Glutamatergic neuron (in vitro differentiated cells): ENCODE measurements around the gene MPI. TPM values are rescaled to one million over a fixed set of nuclear protein-coding genes. Genes with fewer than 3 reads are reported as not detected.
"Not testable (repeated sequence)": the region's sequence is repeated elsewhere in the genome, so short reads cannot be mapped to it uniquely, and the experiment has no call there.

Experiments
- DNase-seq: peaks from one replicate; pipeline ENCODE4 v3.0.0; 2022
- H3K27ac Mint-ChIP-seq: one replicate; pipeline ENCODE4 v1.8.0; 2020; ENCODE audit warnings: mild to moderate bottlenecking, mixed read lengths, inconsistent platforms; ENCODE audit not compliant: unreplicated experiment
- H3K27me3 Mint-ChIP-seq: one replicate; pipeline ENCODE4 v1.8.0; 2020; ENCODE audit warnings: mild to moderate bottlenecking, moderate library complexity, mixed read lengths, inconsistent platforms; ENCODE audit not compliant: unreplicated experiment
- H3K36me3 Mint-ChIP-seq: one replicate; pipeline ENCODE4 v1.8.0; 2020; ENCODE audit warnings: mild to moderate bottlenecking, mixed read lengths, inconsistent platforms; ENCODE audit not compliant: unreplicated experiment
- H3K4me1 Mint-ChIP-seq: one replicate; pipeline ENCODE4 v1.8.0; 2020; ENCODE audit warnings: mild to moderate bottlenecking, low read depth, mixed read lengths, inconsistent platforms; ENCODE audit not compliant: unreplicated experiment
- H3K4me3 Mint-ChIP-seq: one replicate; pipeline ENCODE4 v1.8.0; 2020; ENCODE audit warnings: mild to moderate bottlenecking, mixed read lengths, inconsistent platforms; ENCODE audit not compliant: unreplicated experiment
- H3K9me3 Mint-ChIP-seq: one replicate; pipeline ENCODE4 v1.8.0; 2020; ENCODE audit warnings: mild to moderate bottlenecking, moderate library complexity, mixed read lengths, inconsistent platforms; ENCODE audit not compliant: unreplicated experiment
- total RNA-seq: library from RNA; stranded (reverse); fragmentation: NEBNext Ultra II Directional; extraction: Animal tissue kit (Norgen Biotek cat#: 25700); gene quantifications from one replicate; pipeline ENCODE4 v1.2.1, GENCODE V29; 2021; ENCODE audit not compliant: unreplicated experiment
- TF ChIP-seq, protein P1 (sequence below): fragments of 200-600 bp; sonication (generic); IDR thresholded peaks from one replicate; pipeline ENCODE4 v1.5.0; 2021; ENCODE audit not compliant: partially characterized antibody, unreplicated experiment

MPI gene
- total RNA-seq, 1 donor from 2014 or later = 33.1 TPM

DNA sequence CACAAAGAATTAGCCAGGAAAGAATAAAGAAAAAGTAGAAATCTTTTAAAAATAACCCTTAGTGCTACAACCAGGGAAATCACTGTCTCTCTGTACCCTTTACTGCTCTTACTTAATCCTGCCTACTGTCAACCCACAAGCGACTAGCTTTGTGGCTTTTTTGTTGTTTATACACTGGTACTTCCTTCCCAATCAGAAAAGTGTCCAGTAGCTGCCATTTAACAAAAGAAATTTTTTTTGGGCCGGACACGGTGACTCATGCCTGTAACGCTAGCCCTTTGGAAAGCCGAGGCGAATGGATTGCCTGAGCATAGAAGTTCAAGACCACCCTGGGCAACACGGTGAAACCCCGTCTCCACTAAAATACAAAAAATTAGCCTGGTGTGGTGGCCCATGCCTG is 30.6 kb downstream of the MPI start:
- TF ChIP-seq, protein P1, sequence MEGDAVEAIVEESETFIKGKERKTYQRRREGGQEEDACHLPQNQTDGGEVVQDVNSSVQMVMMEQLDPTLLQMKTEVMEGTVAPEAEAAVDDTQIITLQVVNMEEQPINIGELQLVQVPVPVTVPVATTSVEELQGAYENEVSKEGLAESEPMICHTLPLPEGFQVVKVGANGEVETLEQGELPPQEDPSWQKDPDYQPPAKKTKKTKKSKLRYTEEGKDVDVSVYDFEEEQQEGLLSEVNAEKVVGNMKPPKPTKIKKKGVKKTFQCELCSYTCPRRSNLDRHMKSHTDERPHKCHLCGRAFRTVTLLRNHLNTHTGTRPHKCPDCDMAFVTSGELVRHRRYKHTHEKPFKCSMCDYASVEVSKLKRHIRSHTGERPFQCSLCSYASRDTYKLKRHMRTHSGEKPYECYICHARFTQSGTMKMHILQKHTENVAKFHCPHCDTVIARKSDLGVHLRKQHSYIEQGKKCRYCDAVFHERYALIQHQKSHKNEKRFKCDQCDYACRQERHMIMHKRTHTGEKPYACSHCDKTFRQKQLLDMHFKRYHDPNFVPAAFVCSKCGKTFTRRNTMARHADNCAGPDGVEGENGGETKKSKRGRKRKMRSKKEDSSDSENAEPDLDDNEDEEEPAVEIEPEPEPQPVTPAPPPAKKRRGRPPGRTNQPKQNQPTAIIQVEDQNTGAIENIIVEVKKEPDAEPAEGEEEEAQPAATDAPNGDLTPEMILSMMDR = no peak
- Mint-ChIP-seq H3K4me1 (no peaks in the 10 kb centered on the region), H3K4me3 (no peak overlapping the region), H3K36me3 (no peaks in the 10 kb centered on the region), H3K9me3 (peaks cover 2% of the 10 kb centered on the region), H3K27ac (no peak overlapping the region), H3K27me3 (peaks cover 2% of the 10 kb centered on the region)
- no peak for DNase-seq

- Mint-ChIP-seq H3K36me3 (no peaks in the 10 kb centered on the region), H3K27ac (no peak overlapping the region), H3K27me3 (no peaks in the 10 kb centered on the region), H3K9me3 (peaks cover 2% of the 10 kb centered on the region), H3K4me3 (no peak overlapping the region), H3K4me1 (no peaks in the 10 kb centered on the region)
- no peak for DNase-seq
- TF ChIP-seq, protein P1 = no peak
These were observed 34.7 kb downstream of the MPI start for GRCh38 chr15:74924525-74924924.

DNA sequence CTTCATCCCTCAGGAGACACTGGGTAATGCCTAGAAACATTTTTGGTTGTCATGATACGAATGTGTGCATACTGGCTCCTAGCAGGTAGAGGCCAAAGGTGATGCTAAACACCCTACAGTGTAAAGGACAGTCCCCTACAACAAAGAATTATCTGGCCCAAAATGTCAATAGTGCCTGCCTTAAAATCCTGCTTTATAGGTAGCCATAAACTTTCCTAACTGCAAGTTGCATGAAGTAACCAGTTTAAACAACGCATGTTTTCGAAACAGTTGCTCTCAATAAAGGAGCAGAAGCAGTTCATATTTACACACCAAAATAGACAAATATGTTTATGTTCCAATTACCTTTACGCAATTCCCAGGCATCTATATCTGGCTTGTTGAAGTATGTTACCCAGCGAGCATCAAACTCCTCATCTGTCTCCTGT is 38.9 kb downstream of the MPI start:
- Mint-ChIP-seq H3K27ac (no peak overlapping the region), H3K4me3 (no peak overlapping the region), H3K27me3 (no peaks in the 10 kb centered on the region), H3K4me1 (no peaks in the 10 kb centered on the region), H3K9me3 (no peaks in the 10 kb centered on the region), H3K36me3 (no peaks in the 10 kb centered on the region)
- no peak for DNase-seq
- TF ChIP-seq, protein P1 = no peak

- TF ChIP-seq, protein P1 = no peak
- no peaks in the 10 kb centered on the region for H3K36me3 Mint-ChIP-seq
- H3K9me3 Mint-ChIP-seq = no peaks in the 10 kb centered on the region
- no peak overlapping the region for H3K27ac Mint-ChIP-seq
- no peaks in the 10 kb centered on the region for H3K4me1 Mint-ChIP-seq
- H3K27me3 Mint-ChIP-seq = peaks cover 1% of the 10 kb centered on the region
- no peak for DNase-seq
- no peak overlapping the region for H3K4me3 Mint-ChIP-seq
These were observed 43.7 kb downstream of the MPI start for GRCh38 chr15:74933573-74933972.

- Mint-ChIP-seq H3K4me3 (peak overlapping the region; percentile 5), H3K27ac (peak overlapping the region; percentile 1)
- not testable (repeated sequence) for H3K9me3 Mint-ChIP-seq, H3K36me3 Mint-ChIP-seq, H3K4me1 Mint-ChIP-seq, H3K27me3 Mint-ChIP-seq
- peak; percentile 30 for DNase-seq
These were observed 45.4 kb downstream of the MPI start for GRCh38 chr15:74935193-74935592.

- DNase-seq = no peak
These were observed 47.4 kb downstream of the MPI start for GRCh38 chr15:74937272-74937589.

More at GRCh38 chr15:74937272-74937589, 47.4 kb downstream of the MPI start:
- H3K36me3 Mint-ChIP-seq = no peaks in the 10 kb centered on the region
- peak overlapping the region; percentile 77 for H3K27ac Mint-ChIP-seq
- no peaks in the 10 kb centered on the region for H3K9me3 Mint-ChIP-seq
- no peaks in the 10 kb centered on the region for H3K4me1 Mint-ChIP-seq
- H3K27me3 Mint-ChIP-seq = peaks cover 6% of the 10 kb centered on the region
- peak overlapping the region; percentile 89 for H3K4me3 Mint-ChIP-seq
- TF ChIP-seq, protein P1 = no peak
